ENCODE measurements around the gene TRH.
"Not testable (repeated sequence)": the region's sequence is repeated elsewhere in the genome, so short reads cannot be mapped to it uniquely, and the experiment has no call there.

TRH gene

DNA sequence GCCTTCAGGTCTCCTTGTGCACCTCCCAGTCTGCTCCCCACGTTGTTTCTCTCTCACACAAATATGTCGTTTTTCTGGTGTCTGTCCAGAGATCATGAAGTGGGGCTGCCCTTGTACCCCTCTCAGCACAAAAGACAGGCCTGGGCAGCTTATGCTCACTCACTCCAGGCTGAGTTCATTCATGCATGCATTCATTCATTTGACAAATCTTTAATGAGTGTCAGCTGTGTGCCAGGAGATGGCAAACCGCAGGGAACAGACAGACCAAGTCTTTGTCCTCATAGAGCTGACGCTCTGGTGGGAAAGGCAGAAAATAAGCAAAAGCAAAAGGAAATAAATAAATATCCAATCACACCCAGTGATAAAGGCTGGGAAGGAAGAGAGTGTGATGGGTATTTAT is 7.6 kb upstream of the TRH start:
- no peak for DNase-seq

DNA sequence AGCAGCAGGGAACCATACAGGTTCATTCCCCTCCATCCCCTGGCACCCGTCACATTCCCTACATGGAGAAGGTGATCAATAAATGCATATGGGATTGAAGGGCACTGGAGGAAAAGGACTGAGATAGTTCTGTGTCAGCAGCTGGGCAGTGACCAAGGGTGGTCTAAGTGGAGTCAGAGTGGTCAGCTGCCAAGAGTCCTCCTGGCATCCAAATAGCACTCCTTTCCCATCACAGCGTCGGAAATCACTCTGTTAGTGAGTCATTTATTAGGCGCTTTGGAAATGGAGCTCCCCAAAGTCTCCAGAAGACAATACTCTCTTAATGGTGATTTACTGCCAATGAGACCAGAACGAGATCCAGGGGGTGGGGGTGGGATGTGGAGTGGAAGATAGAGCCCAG is 6.8 kb upstream of the TRH start:
- no peak for DNase-seq

GRCh38 chr3:129971351-129972052 is 3.0 kb upstream of the TRH start:
- DNase-seq = no peak

GRCh38 chr3:129972301-129972700 is 2.2 kb upstream of the TRH start:
- DNase-seq = no peak

- no peak for DNase-seq
Measured at GRCh38 chr3:129973853-129974563, 512 bp upstream of the TRH start.

GRCh38 chr3:129974833-129975704 is 549 bp downstream of the TRH start:
- DNase-seq = no peak

DNA sequence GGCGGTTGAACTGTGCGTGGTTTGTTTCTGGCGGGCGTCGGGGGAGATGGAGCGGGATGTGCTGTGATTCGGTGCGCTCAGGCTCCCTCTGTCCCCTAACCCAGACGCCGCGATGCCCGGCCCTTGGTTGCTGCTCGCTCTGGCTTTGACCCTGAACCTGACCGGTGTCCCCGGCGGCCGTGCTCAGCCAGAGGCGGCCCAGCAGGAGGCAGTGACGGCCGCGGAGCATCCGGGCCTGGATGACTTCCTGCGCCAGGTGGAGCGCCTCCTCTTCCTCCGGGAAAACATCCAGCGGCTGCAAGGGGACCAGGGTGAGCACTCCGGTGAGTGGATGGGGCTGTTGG is 1.2 kb downstream of the TRH start:
- DNase-seq = no peak

GRCh38 chr3:129976286-129976685 is 1.8 kb downstream of the TRH start:
- no peak for DNase-seq

GRCh38 chr3:129978123-129978522 is 3.6 kb downstream of the TRH start:
- DNase-seq = no peak

DNA sequence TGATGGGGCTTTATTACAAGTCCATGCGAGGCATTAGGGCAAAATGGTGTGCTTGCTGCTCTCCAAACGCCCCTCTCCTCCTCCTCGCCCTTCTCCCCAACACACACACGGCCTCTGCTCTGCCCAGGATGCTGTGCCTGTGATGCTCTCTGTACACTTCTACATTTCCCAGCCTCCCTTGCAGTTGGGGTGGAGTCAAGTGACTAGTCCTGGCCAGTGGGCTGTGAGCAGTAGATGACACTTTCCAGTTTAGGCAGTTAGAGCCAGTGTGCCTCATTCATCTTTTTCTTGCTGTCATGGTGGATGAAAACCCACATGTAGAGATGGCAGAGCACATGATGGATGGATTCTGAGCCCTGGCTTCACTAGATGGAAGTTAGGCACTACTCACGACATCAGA is 5.4 kb downstream of the TRH start:
- no peak for DNase-seq

- DNase-seq = no peak
Measured at GRCh38 chr3:129983561-129983960, 9.0 kb downstream of the TRH start.

DNA sequence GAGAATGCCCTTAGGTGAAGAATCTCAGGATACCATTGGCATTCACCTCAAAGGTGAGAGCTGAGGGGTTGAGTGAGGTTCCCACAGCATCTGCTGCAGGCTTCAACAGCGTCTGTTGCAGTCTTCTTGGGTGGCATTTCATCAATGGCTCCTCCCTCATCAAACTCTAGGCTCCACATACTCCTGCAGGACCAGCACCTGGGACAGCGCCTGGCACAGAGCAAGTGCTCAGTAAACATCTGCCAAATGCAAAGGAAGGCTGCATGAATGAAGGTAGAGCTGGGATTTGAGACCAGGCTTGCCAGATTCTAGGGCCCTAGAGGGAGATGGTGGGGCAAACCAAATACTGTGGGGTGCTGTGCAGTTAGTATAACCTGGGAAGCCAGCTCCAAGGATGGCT is 9.6 kb downstream of the TRH start:
- no peak for DNase-seq

- DNase-seq = no peak
Measured at GRCh38 chr3:129985113-129985512, 10.6 kb downstream of the TRH start.

GRCh38 chr3:129988429-129988828 is 13.9 kb downstream of the TRH start:
- DNase-seq = no peak

DNA sequence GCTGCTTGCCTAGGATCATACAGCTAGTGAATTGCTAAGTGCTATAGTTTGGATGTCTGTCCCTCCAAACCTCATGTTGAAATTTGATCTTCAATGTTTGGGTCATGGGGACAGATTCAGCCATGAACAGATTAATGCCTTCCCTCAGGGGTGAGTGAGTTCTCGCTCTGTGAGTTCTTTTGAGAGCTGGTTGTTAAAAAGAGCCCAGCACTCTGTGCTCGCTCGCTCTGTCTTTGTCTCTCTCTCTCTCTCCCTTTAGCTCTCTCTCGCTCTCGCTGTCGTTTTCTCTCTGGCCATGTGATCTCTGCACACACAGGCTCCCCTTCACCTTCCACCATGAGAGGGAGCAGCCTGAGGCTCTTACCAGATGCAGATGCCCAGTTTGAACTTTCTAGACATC is 14.9 kb downstream of the TRH start:
- DNase-seq = no peak

DNA sequence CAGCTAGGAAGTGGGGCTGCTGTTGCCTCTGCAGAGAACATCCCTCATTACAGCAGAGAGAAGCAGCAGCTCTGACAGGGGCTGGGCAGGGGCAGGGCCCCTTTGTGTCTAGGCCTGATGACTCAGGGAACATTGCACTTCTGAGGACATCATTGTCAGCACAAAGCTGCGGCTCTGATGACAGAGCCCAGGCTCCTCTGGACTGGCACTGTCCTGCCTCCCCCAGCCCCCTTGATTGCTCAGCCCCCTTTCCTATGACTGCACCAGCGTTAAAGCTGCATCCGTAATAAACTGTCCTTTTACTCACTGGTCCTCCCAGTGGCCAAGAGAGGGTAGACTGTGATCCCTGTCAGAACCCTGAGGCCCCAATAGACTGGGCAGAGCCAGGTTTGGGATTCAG is 18.3 kb downstream of the TRH start:
- no peak for DNase-seq

DNA sequence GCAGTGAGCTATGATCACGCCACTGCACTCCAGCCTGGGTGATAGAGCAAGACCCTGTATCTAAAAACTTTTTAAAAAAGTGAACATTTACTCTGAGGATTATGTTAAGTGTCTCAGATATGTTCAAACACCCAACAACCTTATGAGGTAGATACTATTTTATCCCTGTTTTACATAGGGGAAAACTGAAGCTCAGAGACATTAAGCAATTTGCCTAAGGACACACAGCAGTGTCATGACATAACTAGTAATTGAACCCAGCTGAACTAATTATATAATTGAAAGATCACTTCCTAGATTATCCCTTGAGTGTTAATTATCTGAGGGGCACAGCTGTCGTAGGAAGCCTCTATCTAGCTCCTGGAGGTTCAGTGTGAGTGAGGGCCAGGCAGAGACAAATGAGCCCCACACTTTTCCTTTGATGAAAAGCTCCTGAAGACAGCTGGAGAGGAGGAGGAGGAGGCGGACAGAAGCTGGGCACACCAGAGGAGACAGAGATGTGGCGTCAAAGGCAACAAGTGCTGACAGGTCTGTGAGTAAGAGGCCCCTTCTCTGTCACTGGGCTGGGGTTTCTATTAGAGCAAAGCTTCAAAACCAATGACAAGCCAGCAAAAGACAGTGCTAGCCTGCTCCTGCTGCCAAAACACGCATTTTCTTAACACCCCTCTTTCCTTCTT is 20.5 kb downstream of the TRH start:
- no peak for DNase-seq

DNA sequence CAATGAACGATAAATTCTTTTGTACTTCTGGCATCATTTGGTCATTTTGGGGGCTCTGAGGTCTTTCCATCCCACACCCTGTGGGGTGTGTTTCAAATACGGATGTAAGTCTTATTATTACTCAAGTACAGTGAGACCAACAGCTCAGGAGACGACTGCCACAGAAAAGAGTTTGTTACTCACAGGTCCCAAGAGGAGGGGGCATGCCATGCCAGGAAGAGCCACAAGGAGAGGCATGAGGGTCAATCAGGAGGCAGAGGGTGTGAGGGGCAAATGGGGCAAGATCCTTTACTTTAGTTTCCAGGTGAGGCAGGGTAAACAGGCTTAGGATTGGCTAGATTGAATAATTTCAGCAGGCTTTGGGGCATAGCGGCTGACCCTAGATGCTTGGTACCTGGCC is 21.6 kb downstream of the TRH start:
- DNase-seq = no peak

GRCh38 chr3:129999176-129999575 is 24.7 kb downstream of the TRH start:
- not testable (repeated sequence) for DNase-seq

DNA sequence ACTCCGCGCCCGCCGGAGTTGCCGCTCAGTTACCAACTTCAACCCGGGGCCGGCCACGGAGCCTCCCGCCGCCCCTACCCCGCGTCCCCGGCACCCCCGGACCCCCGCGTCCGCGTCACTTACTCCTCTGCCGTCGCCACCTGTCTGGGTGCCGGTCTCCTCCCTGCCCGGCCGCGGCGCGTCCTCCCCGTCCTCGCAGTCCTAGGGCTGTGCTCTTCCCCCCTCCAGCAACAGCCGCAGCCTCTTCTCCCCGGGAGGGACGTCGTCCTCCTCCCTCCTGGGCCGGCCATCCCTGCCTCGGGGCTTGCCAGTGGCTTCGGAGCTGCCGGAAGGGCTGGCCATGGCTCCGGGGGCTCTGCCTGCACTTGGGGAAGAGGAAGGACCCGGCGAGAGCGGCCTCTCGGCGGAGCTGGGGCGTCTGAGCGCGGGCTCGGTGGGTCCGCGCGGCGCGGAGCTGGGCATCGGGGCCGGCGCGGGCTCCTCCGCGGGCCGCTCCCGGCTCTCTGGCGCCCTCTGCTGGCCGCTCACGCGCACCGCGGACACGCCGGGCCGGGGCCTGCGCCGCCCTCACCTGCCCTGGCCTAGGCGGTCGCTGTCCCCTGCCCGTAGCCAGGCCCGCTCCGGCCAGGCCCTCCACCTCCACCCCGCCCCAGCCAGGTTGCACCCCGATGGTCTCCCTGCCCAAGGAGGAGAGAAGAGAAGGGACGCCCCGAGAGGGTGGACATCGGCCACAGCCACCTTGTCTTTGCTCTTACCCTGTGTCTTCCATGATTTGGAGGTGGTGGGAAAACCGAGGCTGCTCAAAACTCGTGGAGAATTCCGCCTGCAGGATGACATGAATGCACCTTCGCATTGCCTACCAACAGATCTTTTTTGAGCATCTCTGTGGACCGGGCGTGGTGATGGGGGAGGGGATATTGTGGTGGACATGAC is 28.4 kb downstream of the TRH start:
- not testable (repeated sequence) for DNase-seq

- no peak for DNase-seq
Measured at GRCh38 chr3:130010556-130010955, 36.0 kb downstream of the TRH start.

DNA sequence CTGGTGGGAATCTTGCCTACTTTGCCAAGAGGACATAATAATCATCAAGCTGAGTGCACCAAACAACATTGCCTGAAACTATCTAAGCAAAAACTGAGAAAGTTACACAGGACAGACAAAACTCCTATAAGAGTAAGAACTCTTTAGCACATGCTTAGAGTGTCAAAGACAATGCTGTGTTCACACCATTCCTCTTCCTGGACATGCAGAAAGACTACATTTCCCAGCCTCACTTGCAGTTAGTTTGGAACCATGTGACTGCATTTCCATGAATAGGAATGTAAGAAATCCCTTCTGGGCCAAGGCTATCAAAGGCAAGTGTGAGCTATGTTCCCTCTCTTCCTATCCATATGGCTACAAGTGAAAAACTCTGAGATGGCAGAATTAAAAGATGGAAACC is 37.6 kb downstream of the TRH start:
- not testable (repeated sequence) for DNase-seq

Data from NCI-H187 (cell line).